C4-2B (cell line): Measurements from ENCODE around the gene LRRC61.

Experiments
- H3K27ac ChIP-seq: fragments of 450-650 bp; 2 replicates; pipeline ENCODE4 v1.5.1; 2017
- ZFX ChIP-seq: fragments of 450-650 bp; IDR thresholded peaks from 2 replicates; pipeline ENCODE4 v1.6.1; 2017
- TF ChIP-seq, protein P1 (sequence below): fragments of 450-650 bp; conservative IDR thresholded peaks from 2 replicates; pipeline ENCODE4 v1.5.1; 2017; ENCODE audit warnings: mild to moderate bottlenecking

The LRRC61 gene

DNA sequence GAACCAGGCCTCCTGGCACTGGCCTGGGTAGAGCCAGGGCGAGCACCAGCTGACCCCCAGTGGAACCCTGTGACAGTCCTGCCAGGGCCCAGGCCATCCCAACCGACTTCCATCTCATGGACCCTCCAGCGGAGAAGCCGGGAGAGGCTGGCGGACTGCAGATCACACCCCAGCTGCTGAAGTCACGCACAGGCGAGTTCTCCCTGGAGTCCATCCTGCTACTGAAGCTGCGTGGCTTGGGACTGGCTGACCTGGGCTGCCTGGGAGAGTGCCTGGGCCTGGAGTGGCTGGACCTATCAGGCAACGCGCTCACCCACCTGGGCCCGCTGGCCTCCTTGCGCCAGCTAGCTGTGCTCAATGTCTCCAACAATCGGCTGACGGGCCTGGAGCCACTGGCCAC, 13.6 kb downstream of the LRRC61 start:
- no peak overlapping the region for H3K27ac ChIP-seq
- TF ChIP-seq, protein P1, sequence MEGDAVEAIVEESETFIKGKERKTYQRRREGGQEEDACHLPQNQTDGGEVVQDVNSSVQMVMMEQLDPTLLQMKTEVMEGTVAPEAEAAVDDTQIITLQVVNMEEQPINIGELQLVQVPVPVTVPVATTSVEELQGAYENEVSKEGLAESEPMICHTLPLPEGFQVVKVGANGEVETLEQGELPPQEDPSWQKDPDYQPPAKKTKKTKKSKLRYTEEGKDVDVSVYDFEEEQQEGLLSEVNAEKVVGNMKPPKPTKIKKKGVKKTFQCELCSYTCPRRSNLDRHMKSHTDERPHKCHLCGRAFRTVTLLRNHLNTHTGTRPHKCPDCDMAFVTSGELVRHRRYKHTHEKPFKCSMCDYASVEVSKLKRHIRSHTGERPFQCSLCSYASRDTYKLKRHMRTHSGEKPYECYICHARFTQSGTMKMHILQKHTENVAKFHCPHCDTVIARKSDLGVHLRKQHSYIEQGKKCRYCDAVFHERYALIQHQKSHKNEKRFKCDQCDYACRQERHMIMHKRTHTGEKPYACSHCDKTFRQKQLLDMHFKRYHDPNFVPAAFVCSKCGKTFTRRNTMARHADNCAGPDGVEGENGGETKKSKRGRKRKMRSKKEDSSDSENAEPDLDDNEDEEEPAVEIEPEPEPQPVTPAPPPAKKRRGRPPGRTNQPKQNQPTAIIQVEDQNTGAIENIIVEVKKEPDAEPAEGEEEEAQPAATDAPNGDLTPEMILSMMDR = no peak
- TF ChIP-seq ZFX = no peak

DNA sequence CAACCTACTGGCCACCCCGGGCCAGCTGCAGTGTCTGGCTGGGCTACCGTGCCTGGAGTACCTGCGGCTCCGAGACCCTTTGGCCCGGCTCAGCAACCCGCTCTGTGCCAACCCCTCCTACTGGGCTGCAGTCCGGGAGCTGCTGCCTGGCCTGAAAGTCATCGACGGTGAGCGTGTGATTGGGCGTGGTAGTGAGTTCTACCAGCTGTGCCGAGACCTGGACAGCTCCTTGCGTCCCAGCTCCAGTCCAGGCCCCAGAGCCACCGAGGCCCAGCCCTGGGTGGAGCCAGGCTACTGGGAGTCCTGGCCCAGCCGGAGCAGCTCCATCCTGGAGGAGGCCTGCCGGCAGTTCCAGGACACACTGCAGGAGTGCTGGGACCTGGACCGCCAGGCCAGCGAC, 14.0 kb downstream of the LRRC61 start:
- H3K27ac ChIP-seq = no peak overlapping the region
- TF ChIP-seq ZFX = no peak
- TF ChIP-seq, protein P1 = no peak

DNA sequence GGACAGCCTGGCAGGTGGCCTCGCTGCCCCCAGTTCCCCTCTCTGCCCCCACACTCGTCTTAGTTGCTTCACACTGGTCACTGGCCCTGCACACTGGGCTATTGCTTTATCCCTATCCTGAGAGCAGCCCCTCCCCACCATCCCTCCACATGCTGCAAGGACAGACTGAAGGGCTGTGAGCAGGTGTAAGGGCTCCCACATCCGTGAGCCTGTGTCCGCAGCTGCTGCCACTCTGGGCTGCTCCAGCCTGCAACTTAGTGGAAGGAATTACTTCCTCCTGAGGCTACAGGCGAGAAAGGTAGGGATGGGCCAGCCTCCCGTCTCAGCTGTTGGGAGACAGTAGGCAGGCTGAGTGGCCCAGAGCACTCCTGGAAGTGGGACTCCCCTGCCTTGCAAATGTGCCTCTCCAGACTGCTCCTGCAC, 14.5 kb downstream of the LRRC61 start:
- H3K27ac ChIP-seq = no peak overlapping the region
- TF ChIP-seq ZFX = no peak
- TF ChIP-seq, protein P1 = no peak

DNA sequence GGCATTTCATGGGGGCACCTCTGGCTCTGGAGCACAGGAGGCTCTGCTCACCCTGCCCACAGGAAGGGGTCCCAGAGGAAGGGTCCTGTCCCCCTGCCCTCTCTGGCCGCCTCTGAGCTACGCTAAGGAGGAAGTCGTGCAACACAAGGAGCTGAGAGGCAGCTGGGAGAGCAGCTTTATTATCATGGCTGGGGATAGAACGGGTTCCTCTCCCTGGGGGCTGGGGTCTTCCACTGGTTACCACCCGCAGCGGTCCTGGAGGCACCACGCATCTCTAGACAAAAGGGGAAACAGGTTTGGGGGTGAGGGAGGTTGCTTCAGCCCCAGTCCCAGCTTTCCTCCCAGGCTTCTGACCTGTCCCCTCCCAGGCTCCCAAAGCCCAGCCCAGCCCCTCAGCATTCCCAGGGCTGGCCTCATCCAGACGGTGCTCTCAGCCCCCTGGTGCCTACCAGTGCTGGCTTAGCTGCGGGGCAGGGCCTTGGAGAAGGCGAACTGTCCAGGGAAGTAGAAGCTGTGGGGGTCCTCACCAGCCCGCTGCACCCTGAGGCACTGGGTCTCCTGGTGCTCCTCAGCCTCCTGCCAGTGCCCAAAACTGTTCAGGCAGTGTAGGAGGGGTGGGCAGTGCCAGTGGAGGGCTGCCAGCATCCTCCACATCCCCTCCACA, 15.1 kb downstream of the LRRC61 start:
- TF ChIP-seq ZFX = no peak
- TF ChIP-seq, protein P1 = no peak
- H3K27ac ChIP-seq = no peak overlapping the region

DNA sequence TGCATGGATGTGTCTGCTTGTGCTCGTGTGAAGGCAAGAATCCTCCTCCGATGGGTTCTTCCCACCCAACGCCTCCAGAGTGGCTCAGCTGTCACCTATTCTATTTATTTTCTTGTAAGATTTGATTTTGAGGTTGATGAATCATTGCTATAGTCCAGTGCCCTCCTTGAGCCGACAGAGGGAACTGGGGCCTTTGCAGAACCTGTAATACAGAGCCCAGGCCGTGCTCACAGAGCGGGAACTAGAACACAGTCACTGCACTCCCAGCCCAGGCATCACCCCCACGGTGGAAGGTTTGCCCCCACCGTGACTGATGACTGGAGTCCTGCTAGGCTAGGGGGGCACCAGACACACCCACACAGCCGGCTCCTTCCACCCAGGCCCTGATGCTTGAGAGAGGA, 16.3 kb downstream of the LRRC61 start:
- TF ChIP-seq ZFX = no peak
- TF ChIP-seq, protein P1 = no peak
- H3K27ac ChIP-seq = no peak overlapping the region

- H3K27ac ChIP-seq = no peak overlapping the region
- TF ChIP-seq, protein P1 = no peak
- TF ChIP-seq ZFX = no peak
Measured at GRCh38 chr7:150340024-150340749, 17.0 kb downstream of the LRRC61 start.

DNA sequence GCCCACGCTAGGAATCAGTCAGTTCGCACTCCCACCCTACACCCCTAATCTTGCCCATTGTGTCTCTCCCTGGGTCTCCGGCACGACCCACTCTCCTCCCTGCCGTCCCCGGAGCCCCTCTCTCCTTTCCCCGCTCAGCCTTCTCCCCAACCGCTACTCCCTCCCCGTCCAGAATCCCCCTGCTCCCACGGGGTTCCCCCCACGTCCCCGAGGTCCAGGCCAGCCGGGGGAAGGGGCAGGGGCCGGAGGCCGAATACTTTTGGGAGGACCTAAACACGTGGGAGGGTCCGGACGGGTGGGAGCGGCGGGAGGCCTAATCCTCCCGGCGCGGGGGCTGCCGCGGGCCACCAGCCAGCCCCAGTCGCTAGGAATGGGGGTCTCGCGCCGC, 17.7 kb downstream of the LRRC61 start:
- H3K27ac ChIP-seq = no peak overlapping the region

More for the DNA sequence above, 17.7 kb downstream of the LRRC61 start:
- TF ChIP-seq, protein P1 = no peak
- TF ChIP-seq ZFX = no peak
